ENCODE data around the gene FIGLA.
"Not testable (repeated sequence)": the region's sequence is repeated elsewhere in the genome, so short reads cannot be mapped to it uniquely, and the experiment has no call there.

Gene FIGLA

DNA sequence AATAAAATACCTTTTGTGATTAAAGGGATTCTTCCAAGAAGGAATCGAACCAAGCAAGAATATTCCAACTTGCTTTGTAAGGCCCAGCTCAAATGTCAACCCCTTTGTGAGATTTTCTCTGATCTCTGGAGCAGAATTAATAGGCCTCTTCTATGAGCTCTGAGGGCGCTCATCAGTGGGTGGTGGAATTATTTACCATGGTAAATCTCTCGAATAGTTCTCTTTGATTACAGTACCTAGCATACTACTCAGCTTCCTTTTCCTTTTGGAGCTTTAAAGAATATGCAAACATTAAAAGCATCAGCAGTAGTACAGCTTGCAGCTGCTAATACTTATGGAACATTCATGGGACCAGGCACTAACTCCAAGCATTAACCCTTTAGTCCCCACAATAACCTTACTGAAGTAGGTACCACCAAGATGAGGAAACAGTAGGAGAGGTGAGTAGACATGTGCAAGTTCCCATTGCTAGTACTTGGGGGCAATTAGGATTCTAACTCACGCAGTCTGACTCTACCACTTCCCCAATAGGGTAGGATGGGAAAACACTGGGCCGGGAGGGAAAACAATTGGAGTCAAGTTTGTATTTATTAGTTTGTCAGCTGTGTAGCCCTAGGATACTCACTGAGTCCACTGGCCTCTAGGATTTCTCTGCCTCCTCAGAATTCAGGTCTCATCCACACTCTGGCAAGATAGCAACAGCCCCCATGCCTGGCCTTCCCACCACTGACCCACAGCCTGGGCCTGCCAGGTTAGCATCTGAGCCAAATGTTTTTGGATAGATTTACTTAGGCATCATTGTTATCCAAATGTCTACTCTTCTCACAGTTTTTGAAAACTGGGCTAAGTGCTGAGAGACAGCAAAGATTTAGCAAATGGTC, 44.1 kb downstream of the FIGLA start:
- DNase-seq (ENCODE audit: low read depth in 2 of 2) = no peak

GRCh38 chr2:70745276-70745825, 45.1 kb downstream of the FIGLA start:
- DNase-seq (ENCODE audit: low read depth in 2 of 2) = no peak

DNA sequence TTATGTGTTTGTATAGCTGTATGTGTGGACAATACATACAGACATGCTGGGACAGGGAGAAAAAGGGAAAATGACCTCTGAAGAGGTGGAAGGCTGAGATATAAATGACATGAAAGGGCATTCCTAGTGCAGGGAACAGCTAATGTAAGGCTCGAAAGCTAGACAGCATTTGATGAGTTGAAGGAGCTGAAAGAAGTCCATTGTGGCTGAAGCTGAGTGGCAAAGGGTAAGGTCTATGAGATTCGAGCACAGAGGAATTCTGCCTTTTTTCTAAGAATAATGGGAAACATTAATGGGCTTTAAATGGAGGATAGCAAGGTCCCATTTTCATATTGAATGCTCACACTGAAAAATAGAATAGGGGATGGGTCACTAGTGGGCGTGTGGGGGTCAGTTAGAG, 46.0 kb downstream of the FIGLA start:
- DNase-seq (ENCODE audit: low read depth in 2 of 2) = no peak

DNA sequence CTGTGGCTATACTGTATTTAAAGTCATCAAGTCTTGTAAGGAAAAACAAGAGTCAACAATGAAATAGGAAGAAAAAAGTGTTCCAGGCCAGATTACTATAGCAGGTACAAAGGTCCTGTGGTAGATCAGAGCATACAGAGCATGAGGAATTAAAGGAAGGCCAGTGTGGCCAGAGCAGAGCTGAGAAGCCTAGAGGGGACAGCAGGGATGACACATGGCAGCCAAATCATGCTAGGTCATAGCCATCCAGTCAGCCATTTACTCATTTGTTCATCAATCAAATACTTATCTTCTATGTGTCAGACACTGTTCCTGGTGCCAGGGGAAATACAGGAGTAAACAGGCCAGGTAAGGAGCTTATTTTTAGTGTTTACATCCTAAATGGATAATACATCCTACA, 46.8 kb downstream of the FIGLA start:
- no peak for DNase-seq (ENCODE audit: low read depth in 2 of 2)

DNA sequence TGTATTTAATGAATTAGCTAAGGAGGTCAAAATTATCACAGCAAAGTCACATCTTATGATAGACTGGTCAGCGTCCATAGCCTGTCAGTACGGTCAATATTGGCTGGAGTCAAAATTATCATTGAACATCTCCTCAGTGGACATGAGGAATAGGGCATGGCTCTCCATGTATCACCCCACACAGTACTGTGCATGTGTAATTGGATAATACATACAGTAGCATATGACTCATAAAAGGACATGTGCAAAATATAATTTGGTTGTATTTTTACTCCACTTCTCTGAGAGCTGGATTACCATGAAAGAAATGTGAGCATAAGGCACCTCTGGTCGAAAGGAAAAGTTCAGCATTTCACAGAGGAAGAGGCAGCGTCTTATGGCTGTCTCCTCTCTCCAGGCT, 47.4 kb downstream of the FIGLA start:
- DNase-seq (ENCODE audit: low read depth in 2 of 2) = no peak

DNA sequence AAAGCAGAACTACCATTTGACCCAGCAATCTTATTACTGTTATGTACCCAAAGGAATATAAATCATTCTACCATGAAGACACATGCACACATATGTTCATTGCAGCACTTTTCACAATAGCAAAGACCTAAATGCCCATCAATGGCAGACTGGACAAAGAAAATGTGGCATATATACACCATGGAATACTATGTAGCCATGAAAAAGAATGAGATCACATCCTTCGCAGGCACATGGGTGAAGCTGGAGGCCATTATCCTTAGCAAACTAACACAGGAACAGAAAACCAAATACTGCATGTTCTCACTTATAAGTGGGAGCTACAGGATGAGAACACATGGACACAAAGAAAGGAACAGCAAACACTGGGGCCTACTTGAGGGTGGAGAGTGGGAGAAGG, 51.0 kb downstream of the FIGLA start:
- not testable (repeated sequence) for DNase-seq (ENCODE audit: low read depth in 2 of 2)

GRCh38 chr2:70738159-70738558, 52.3 kb downstream of the FIGLA start:
- no peak for DNase-seq (ENCODE audit: low read depth in 2 of 2)

DNA sequence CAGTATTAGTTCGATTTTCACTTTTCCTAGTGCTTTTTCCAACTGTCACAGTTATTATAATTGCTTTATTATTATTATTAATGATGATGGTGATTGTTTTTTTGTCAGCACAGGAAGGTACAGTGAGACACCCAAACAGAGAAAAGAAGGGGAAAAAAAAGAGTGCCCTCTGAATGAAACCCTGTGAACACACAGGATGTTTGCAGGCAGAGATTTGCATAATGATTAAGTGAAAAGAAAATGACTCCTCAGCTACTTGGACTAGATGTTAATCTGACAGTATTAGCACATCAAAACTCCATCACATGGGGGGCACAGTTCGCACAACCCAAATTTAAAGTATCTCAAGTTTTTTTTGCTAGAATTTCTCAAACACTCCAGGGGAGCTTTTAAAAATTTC, 55.4 kb downstream of the FIGLA start:
- DNase-seq (ENCODE audit: low read depth in 2 of 2) = no peak

GRCh38 chr2:70733646-70734180, 56.7 kb downstream of the FIGLA start:
- no peak for DNase-seq (ENCODE audit: low read depth in 2 of 2)

DNA sequence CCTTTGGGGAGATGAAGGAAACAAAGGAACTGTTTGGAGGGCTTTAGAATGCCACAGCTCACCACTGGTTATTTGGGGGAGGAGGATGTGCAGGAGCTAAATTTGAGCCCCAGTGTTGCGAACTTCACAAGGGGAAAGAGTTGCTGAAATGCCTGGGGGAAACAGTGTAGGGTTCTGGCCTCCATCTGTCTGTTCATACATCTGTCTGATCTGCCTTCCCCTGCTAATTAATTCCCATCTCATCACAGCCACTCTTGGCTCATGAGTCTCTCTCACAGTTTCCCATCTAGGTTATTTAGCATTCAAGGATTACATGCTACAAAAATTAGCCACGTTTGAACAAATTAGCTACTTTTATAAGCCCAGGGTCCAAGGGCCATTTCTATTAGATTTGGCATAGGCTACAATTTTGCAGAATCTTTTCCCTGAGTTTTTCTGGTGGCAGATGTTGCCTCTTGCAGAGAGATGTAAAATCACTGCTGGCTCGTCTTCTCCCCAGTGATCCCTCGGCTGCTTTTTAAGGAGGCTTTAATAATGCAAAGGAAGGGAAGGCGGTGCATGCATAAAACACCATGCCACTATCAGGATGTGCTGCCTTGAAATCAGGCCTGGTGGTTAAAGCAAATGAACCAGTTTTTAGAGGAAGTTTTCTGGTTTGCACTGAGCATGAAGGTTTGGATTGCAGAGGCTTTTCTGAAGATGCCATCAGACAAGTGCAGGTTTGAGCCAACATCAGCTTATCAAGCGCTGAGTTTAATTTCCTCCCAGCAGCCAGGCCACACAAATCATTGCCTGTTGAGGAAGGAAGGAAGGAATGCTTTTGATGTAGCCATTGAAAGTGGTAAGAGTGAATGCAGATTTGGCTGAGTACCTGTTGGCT, 57.4 kb downstream of the FIGLA start:
- no peak for DNase-seq (ENCODE audit: low read depth in 2 of 2)

DNA sequence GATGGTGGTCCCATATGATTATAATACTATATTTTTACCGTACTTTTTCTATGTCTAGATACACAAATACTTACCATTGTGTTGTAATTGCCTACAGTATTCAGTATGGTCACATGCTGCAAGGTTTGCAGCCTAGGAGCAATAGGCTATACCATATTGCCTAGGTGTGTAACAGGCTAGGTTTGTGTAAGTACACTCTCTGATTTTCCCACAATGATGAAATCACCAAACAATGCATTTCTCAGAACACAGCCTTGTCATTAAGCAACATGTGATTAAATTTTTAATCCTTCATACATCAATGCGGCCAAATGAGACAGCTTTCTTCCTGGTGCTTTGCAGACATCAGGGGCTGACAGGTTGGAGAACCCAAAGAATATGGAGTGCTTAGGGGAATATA, 59.7 kb downstream of the FIGLA start:
- DNase-seq (ENCODE audit: low read depth in 2 of 2) = no peak

- no peak for DNase-seq (ENCODE audit: low read depth in 2 of 2)
Observed at GRCh38 chr2:70729647-70730046, 60.8 kb downstream of the FIGLA start.

GRCh38 chr2:70728128-70728527, 62.3 kb downstream of the FIGLA start:
- DNase-seq (ENCODE audit: low read depth in 2 of 2) = no peak
